D721Med (cell line): Measurements from ENCODE around the gene KRT74.

Experiments used
- DNase-seq: peaks from one replicate; pipeline ENCODE4 v3.0.0; 2011; ENCODE audit warnings: low spot score; ENCODE audit not compliant: insufficient read length
- FAIRE-seq: peaks from 2 replicates; lab custom pipeline; 2011; peaks lifted over from hg19 to GRCh38; lab: Jason Lieb, UNC
- TF ChIP-seq, protein P1 (sequence below): IDR thresholded peaks from 2 replicates; pipeline ENCODE4 v1.5.1; 2012; ENCODE audit warnings: mild to moderate bottlenecking, control low read depth; ENCODE audit not compliant: insufficient read depth; ENCODE audit errors: missing control alignments

The KRT74 gene

DNA sequence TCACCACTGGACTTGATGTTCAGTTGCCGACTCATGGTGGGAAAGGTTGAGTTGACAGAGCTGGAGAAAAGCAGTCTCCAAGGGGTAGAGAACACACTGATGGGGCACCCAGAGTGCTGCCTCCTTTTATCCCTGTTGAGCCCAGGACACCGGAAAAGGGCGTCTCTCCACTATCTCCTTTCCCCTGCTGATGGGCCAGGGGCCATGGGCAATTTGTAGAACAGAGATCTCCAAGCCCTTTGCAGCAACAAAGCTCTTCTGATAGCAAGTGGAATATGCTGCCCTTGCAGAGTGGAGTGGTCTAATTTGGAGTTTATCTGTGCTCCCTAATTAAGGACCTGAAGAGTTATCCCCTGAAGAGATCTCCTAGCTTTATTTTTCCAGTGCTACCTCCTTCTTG lies at the start of gene KRT74:
Gene KRT74, minus strand, starts transcription at position 101 of the 400 bp plus-strand sequence. Its CDS starts 66 bp downstream, at position 35.
- DNase-seq (no peak), FAIRE-seq (no peak)
- TF ChIP-seq, protein P1, sequence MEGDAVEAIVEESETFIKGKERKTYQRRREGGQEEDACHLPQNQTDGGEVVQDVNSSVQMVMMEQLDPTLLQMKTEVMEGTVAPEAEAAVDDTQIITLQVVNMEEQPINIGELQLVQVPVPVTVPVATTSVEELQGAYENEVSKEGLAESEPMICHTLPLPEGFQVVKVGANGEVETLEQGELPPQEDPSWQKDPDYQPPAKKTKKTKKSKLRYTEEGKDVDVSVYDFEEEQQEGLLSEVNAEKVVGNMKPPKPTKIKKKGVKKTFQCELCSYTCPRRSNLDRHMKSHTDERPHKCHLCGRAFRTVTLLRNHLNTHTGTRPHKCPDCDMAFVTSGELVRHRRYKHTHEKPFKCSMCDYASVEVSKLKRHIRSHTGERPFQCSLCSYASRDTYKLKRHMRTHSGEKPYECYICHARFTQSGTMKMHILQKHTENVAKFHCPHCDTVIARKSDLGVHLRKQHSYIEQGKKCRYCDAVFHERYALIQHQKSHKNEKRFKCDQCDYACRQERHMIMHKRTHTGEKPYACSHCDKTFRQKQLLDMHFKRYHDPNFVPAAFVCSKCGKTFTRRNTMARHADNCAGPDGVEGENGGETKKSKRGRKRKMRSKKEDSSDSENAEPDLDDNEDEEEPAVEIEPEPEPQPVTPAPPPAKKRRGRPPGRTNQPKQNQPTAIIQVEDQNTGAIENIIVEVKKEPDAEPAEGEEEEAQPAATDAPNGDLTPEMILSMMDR = no peak

DNA sequence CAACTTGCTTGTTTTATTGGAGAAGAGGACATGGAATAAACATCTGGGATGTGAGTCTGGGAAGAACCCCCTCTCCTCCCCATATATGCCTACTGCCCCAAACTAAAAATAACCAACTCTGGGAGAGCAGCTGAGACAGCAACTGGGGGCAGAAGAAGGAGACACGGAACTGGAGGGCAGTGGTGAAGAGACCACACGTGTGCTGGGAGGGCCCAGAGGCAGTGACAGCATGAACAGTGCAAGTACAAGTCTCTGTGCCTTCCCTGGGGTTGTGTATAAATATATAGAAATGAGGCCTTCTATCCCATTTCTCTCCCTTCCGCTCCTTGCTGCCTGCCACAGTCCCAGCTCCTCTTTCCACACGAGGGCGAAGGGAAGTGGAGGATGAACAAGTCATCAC lies 48.7 kb upstream of the KRT74 start:
- DNase-seq (no peak), FAIRE-seq (no peak)
- TF ChIP-seq, protein P1 = no peak

DNA sequence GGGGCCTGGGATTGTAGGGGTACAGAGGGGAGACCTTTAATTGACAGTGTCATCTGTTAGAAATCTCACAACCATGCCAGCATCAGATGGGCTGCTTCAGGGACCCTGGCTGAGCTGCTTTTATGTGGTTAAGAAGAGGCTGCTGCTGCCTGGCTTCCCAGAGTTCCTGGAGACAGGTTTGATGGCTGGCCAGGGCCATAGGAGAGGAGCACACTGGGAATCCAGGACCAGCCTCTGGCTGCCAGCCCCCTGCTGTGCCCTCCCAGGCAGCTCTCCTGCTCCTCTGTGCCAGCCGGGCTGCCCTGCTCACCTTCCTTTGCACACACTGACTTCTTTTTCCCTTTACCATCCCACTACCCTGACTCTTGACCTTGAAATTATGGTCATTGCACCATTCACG lies 45.2 kb upstream of the KRT74 start:
- DNase-seq (no peak), FAIRE-seq (no peak)
- TF ChIP-seq, protein P1 = no peak

DNA sequence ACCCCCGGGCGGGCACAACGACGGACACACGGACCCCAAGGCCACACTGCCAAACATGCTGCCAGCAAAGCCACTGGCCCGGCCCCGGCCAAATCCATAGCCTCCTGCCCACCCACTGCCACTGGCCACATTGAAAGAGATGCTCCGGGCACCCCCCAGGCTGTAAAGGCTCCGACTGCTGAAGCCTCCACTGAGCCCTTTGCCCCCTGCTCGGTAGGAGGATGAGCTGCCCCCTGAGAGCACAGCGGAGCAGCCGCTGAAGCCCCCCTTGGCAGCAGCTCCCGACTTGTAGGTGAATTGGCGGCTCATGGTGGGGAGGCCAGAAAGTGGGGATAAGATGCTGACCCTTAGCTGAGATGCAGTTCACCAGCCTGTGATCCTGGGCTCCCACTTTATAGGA lies 44.6 kb upstream of the KRT74 start, which contains the start of gene KRT73:
Gene KRT73, minus strand, starts transcription at position 344 of the 400 bp plus-strand sequence. Its CDS starts 35 bp downstream, at position 309.
- DNase-seq = no peak
- TF ChIP-seq, protein P1 = no peak
- FAIRE-seq = no peak

DNA sequence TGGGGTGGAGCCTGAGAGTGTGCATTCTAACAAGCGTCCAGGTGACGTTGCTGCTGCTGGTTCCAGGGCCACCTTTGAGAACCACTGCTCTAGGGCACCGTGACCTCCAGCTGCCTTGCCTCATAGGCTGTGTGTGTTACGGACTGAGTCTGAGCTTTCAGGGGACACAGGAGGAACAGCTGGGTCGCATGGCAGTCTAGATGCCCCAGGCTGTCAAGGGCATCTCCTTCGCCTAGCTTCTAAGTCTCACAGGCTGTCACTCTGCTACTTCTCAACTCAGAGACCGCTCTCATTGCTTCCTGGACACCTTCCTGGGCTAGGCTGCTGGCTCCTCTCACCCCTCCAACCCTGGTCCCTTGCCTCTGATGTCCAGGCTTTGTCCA lies 43.8 kb upstream of the KRT74 start:
- DNase-seq (no peak), FAIRE-seq (no peak)
- TF ChIP-seq, protein P1 = no peak

DNA sequence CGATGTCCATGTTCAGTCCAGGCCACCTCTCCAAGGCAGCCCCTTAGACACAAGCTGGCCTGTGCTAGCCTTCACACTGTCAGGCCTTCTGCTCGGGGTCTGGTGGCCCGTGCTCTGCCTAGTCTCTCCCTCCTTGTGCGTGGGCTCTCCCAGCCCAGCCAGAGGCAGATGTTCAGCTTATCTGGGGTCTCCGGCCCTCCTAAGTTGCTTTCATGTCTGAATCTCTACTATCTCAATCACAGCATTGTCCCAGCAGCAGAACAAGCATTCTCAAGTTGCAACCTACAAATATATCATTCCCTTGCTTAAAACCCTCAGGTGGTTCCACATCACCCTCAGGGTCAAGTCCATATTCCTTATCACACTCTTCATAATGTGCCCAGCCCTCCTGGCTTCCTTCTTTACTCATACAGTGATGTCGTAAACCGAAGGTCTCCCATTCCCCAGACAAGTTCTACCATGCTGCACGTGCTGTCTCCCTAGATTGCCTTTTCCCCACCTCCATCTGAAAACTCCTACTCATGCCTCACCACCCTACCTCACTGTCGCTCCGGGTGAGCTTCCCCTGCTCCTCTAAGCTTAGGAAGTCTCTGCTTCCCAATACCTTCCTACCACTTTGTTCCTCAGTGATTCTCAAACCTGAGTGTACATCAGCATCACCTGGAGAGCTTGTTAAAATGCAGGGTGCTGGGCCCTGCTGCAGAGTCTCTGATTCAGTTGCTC lies 43.2 kb upstream of the KRT74 start:
- DNase-seq (no peak), FAIRE-seq (no peak)
- TF ChIP-seq, protein P1 = no peak

DNA sequence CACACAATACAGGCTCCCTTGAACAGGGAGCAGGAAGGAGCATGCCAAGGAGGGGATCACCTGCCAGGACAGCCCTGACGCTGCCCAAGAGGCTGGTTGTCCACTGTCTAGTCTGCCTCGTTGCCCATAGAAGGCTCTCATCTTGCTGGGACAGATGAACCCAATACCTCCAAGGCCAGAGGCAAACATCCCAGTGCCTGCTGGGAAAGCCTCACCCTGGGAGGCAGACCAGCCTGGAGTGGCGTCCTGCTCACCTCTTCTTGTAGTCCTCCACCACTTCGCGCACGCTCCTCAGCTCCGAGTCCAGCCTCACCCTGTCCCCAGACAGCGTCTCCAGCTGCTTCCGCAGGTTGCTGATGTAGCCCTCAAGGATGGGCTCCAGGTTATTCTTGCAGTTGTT lies 42.3 kb upstream of the KRT74 start:
- DNase-seq = no peak
- TF ChIP-seq, protein P1 = no peak
- no peak for FAIRE-seq
